Peyer's patch (tissue), 4 donors: ENCODE data around the gene NUMBL.

Source experiments
- POLR2A ChIP-seq, 2 donors: fragments of 450-650 bp; IDR thresholded peaks; one replicate each; pipeline ENCODE4 v1.5.1; 2017; ENCODE audit warnings: antibody characterized with exemption in 2 of 2, mild to moderate bottlenecking in 2 of 2, moderate library complexity in 2 of 2
- TF ChIP-seq, protein P1 (sequence below), 6 experiments: fragments of 450-650 bp in 4 of 6; fragments of 200-600 bp in 2 of 6; sonication (generic) in 1 of 6; IDR thresholded peaks; one replicate each; pipeline ENCODE4 v1.5.1; 2017 to 2019; ENCODE audit warnings: antibody characterized with exemption in 6 of 6, mild to moderate bottlenecking in 3 of 6, moderate library complexity in 1 of 6

DNA sequence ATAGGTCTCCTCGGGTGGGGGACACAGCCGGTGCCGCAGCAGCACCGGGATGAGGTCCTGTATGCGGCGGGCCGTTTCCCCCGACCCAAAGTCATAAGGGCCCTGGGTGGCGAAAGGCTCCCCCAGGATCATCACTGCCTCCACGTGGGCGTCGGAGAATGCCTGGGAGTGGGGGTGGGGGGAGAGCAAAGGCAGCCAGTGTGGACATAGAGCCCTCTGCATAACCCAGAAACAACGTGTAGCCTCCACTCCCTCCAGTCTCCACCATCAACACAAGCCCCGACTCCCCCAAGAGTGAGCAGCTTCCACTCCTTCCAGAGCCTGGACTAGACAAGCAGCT lies 1.7 kb upstream of the NUMBL start:
- TF ChIP-seq, protein P1, sequence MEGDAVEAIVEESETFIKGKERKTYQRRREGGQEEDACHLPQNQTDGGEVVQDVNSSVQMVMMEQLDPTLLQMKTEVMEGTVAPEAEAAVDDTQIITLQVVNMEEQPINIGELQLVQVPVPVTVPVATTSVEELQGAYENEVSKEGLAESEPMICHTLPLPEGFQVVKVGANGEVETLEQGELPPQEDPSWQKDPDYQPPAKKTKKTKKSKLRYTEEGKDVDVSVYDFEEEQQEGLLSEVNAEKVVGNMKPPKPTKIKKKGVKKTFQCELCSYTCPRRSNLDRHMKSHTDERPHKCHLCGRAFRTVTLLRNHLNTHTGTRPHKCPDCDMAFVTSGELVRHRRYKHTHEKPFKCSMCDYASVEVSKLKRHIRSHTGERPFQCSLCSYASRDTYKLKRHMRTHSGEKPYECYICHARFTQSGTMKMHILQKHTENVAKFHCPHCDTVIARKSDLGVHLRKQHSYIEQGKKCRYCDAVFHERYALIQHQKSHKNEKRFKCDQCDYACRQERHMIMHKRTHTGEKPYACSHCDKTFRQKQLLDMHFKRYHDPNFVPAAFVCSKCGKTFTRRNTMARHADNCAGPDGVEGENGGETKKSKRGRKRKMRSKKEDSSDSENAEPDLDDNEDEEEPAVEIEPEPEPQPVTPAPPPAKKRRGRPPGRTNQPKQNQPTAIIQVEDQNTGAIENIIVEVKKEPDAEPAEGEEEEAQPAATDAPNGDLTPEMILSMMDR (IDR thresholded peaks at IDR 0.05), result no peak
- no peak for TF ChIP-seq POLR2A (IDR thresholded peaks at IDR 0.05)
